Panc1 (cell line): ENCODE results near the gene PRUNE2. TPM values are rescaled to one million over a fixed set of nuclear protein-coding genes. Genes with fewer than 3 reads are reported as not detected.

Source experiments
- ATAC-seq: fragments of 200-7000 bp; cut with Tn5 transposase; 2 replicates; pipeline ENCODE4 v1.9.1; 2020; ENCODE audit warnings: mild to moderate bottlenecking, moderate library complexity
- BruUV-seq: library from RNA; stranded (reverse); fragments of 400-500 nt; replicated peaks from 2 replicates; lab custom pipeline; 2021; lab: Mats Ljungman, UMichigan
- CTCF ChIA-PET: fragments of 300-600 bp; sonication (Branson Sonifier 250); formaldehyde crosslinking; loops from one replicate; lab custom pipeline; 2022; ENCODE audit warnings: antibody characterized with exemption; lab: Charles Lee
- POLR2A ChIA-PET: fragments of 300-600 bp; sonication (Branson Sonifier 250); formaldehyde crosslinking; loops from one replicate; lab custom pipeline; 2022; ENCODE audit warnings: antibody characterized with exemption; lab: Charles Lee
- DNase-seq: peaks from one replicate; pipeline ENCODE4 v3.0.0-alpha.2; 2010; ENCODE audit warnings: low read depth, low spot score
- H3K27ac ChIP-seq: 2 replicates; pipeline ENCODE4 v1.5.1; 2011; ENCODE audit warnings: mild to moderate bottlenecking, low read length, inconsistent platforms
- H3K27me3 ChIP-seq: fragments of 200-500 bp; sonication (Bioruptor generic); 2 replicates; pipeline ENCODE4 v1.6.0; 2014; ENCODE audit warnings: low read length, inconsistent platforms; ENCODE audit not compliant: control insufficient read depth, insufficient read depth
- H3K36me3 ChIP-seq: fragments of 200-500 bp; sonication (Bioruptor generic); 2 replicates; pipeline ENCODE4 v1.5.1; 2014; ENCODE audit warnings: inconsistent platforms, mild to moderate bottlenecking, low read length, moderate library complexity; ENCODE audit not compliant: control insufficient read depth, insufficient read depth
- H3K4me1 ChIP-seq: 2 replicates; pipeline ENCODE4 v1.5.1; 2011; ENCODE audit warnings: inconsistent platforms, mild to moderate bottlenecking, low read length, moderate library complexity; ENCODE audit not compliant: control insufficient read depth, insufficient read depth
- H3K4me3 ChIP-seq, 2 experiments: 2 replicates each; pipeline ENCODE4 v1.5.1; 2011 to 2012; ENCODE audit warnings: low read depth in 2 of 2, low read length in 2 of 2, mild to moderate bottlenecking in 2 of 2, inconsistent platforms in 1 of 2, moderate library complexity in 1 of 2
- H3K9me3 ChIP-seq: fragments of 200-500 bp; sonication (Bioruptor generic); 2 replicates; pipeline ENCODE4 v1.5.1; 2014; ENCODE audit warnings: low read depth, mild to moderate bottlenecking, inconsistent platforms, low read length, moderate library complexity; ENCODE audit not compliant: control insufficient read depth, insufficient read depth
- POLR2AphosphoS5 ChIP-seq: IDR thresholded peaks from 2 replicates; pipeline ENCODE4 v1.6.1; 2012; ENCODE audit warnings: mild to moderate bottlenecking, low read depth, low read length, moderate library complexity
- SIN3A ChIP-seq: IDR thresholded peaks from 2 replicates; pipeline ENCODE4 v1.6.1; 2012; ENCODE audit warnings: low read depth, mild to moderate bottlenecking, low read length, moderate library complexity, borderline replicate concordance; ENCODE audit not compliant: insufficient read depth
- TCF7L2 ChIP-seq: IDR thresholded peaks from 2 replicates; pipeline ENCODE4 v1.6.1; 2011; ENCODE audit warnings: mild to moderate bottlenecking, low read depth, low read length, inconsistent platforms
- in situ Hi-C: cut with HindIII; loops from 2 replicates; pipeline ENCODE4 v1.10.0; 2016; ENCODE audit warnings: low sequenced_read_pairs, low pct_unique_long_range_greater_than_20kb
- intact Hi-C: fragments of 100-400 bp; cut with micrococcal nuclease; formaldehyde crosslinking; loops from one replicate; pipeline ENCODE4 v1.10.0; 2022; ENCODE audit not compliant: unreplicated experiment
- total RNA-seq: library from RNA; stranded (reverse); gene quantifications from one replicate; pipeline ENCODE4 v1.2.1, GENCODE V29; 2021; ENCODE audit not compliant: unreplicated experiment
- TF ChIP-seq, protein P1 (sequence below), 2 experiments: IDR thresholded peaks; 2 replicates each; pipeline ENCODE4 v1.6.1; 2011 to 2012; ENCODE audit warnings: low read depth in 2 of 2, control low read depth in 1 of 2, low read length in 1 of 2, mild to moderate bottlenecking in 1 of 2, moderate library complexity in 1 of 2; ENCODE audit not compliant: insufficient read depth in 1 of 2
- TF ChIP-seq, protein P2 (sequence below): fragments of 450-650 bp; IDR thresholded peaks from 2 replicates; pipeline ENCODE4 v1.5.1; 2017; ENCODE audit warnings: mild to moderate bottlenecking

PRUNE2 gene
- total RNA-seq, 1 experiment from 2014 or later = 0.18 TPM

DNA sequence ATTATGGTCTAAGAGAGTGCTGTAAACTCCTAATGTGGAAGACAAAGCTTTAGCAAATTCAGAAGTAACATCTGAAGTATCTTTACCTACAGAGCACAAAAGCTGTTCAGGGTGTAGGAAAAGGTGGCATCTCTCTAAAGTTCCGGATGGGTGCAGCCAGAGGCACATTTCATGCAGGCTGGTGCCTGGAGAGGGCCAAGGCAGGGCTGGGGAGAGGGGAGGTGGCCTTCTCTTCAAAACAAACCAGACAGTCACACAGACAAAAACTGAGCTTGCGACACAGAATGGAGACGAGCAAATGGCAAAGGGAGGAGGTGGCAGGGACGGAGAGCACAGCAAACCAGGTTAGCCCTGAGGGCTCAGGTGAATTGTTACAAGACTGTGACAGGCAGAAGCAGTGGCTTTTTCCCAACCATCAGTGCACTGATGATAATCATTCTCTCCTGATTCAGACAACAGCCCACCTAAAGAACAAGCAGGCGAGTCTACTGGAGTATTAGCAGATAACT, 263.2 kb downstream of the PRUNE2 start:
- in situ Hi-C loops = no loop called here
- CTCF ChIA-PET = no interaction called here
- Histone ChIP-seq H3K27ac (no peak overlapping the region), H3K27me3 (no peaks in the 10 kb centered on the region), H3K4me1 (no peaks in the 10 kb centered on the region), H3K9me3 (no peaks in the 10 kb centered on the region), H3K4me3 (no peak overlapping the region), H3K36me3 (no peaks in the 10 kb centered on the region)
- intact Hi-C loops = no loop called here
- no peak for DNase-seq
- POLR2A ChIA-PET = no interaction called here
- BruUV-seq = no TSS peak
- no peak for ATAC-seq
- TF ChIP-seq, protein P1, sequence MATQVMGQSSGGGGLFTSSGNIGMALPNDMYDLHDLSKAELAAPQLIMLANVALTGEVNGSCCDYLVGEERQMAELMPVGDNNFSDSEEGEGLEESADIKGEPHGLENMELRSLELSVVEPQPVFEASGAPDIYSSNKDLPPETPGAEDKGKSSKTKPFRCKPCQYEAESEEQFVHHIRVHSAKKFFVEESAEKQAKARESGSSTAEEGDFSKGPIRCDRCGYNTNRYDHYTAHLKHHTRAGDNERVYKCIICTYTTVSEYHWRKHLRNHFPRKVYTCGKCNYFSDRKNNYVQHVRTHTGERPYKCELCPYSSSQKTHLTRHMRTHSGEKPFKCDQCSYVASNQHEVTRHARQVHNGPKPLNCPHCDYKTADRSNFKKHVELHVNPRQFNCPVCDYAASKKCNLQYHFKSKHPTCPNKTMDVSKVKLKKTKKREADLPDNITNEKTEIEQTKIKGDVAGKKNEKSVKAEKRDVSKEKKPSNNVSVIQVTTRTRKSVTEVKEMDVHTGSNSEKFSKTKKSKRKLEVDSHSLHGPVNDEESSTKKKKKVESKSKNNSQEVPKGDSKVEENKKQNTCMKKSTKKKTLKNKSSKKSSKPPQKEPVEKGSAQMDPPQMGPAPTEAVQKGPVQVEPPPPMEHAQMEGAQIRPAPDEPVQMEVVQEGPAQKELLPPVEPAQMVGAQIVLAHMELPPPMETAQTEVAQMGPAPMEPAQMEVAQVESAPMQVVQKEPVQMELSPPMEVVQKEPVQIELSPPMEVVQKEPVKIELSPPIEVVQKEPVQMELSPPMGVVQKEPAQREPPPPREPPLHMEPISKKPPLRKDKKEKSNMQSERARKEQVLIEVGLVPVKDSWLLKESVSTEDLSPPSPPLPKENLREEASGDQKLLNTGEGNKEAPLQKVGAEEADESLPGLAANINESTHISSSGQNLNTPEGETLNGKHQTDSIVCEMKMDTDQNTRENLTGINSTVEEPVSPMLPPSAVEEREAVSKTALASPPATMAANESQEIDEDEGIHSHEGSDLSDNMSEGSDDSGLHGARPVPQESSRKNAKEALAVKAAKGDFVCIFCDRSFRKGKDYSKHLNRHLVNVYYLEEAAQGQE (IDR thresholded peaks at IDR 0.05; ENCODE audit: insufficient read depth in 1 of 2, low read depth in 2 of 2, low read length in 1 of 2) = no peak
- TF ChIP-seq, protein P2, sequence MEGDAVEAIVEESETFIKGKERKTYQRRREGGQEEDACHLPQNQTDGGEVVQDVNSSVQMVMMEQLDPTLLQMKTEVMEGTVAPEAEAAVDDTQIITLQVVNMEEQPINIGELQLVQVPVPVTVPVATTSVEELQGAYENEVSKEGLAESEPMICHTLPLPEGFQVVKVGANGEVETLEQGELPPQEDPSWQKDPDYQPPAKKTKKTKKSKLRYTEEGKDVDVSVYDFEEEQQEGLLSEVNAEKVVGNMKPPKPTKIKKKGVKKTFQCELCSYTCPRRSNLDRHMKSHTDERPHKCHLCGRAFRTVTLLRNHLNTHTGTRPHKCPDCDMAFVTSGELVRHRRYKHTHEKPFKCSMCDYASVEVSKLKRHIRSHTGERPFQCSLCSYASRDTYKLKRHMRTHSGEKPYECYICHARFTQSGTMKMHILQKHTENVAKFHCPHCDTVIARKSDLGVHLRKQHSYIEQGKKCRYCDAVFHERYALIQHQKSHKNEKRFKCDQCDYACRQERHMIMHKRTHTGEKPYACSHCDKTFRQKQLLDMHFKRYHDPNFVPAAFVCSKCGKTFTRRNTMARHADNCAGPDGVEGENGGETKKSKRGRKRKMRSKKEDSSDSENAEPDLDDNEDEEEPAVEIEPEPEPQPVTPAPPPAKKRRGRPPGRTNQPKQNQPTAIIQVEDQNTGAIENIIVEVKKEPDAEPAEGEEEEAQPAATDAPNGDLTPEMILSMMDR = no peak
- no peak for TF ChIP-seq TCF7L2

DNA sequence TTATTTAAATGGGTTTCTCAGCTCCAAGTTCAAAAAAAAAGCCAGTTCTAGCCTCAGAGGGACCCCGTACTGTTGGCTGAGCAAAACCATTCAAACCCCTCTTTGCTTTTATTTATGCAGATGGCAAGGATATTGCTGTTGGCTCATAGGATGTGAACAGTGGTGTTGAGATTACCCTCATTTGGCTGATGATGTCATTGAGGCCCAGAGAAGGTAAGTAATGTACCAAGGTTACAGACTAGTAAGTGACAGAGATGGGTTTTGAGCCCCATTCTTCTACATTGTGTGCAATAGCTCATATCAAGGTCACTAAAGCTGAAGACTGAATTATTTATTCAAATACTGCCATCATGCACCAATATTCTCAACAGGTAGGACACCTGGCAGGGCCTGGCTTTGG, 263.8 kb downstream of the PRUNE2 start:
- ChIA-PET CTCF (no interaction called here), POLR2A (no interaction called here)
- no peak for ATAC-seq
- Histone ChIP-seq H3K36me3 (no peaks in the 10 kb centered on the region), H3K4me1 (no peaks in the 10 kb centered on the region), H3K4me3 (no peak overlapping the region), H3K27ac (no peak overlapping the region), H3K27me3 (no peaks in the 10 kb centered on the region), H3K9me3 (no peaks in the 10 kb centered on the region)
- intact Hi-C loops = no loop called here
- in situ Hi-C loops = no loop called here
- DNase-seq = no peak
- TF ChIP-seq POLR2AphosphoS5 = no peak
- TF ChIP-seq, protein P1 (IDR thresholded peaks at IDR 0.05; ENCODE audit: insufficient read depth in 1 of 2, low read depth in 2 of 2, low read length in 1 of 2) = no peak
- no peak for TF ChIP-seq TCF7L2
- TF ChIP-seq SIN3A = no peak
- TF ChIP-seq, protein P2 = no peak
- BruUV-seq = no TSS peak
